PFSK-1 (cell line): ENCODE results near the gene SF3A1.

Source experiments
- FOXP2 ChIP-seq: optimal IDR thresholded peaks from 2 replicates; pipeline ENCODE3; 2011; ENCODE audit warnings: borderline replicate concordance, control low read depth, inconsistent platforms; ENCODE audit not compliant: insufficient read depth; ENCODE audit errors: extremely low read length, extremely low read depth
- POLR2AphosphoS5 ChIP-seq: IDR thresholded peaks from 2 replicates; pipeline ENCODE4 v1.6.1; 2012; ENCODE audit warnings: low read depth, mild to moderate bottlenecking, control low read depth, low read length, moderate library complexity
- REST ChIP-seq, 2 experiments: IDR thresholded peaks; 2 replicates each; pipeline versions ENCODE4 v1.6.1 to v1.8.0; 2011 to 2012; ENCODE audit warnings: low read depth in 2 of 2, low read length in 2 of 2, control low read depth in 1 of 2, inconsistent platforms in 1 of 2, mild to moderate bottlenecking in 1 of 2, moderate library complexity in 1 of 2; ENCODE audit not compliant: insufficient read depth in 1 of 2
- TAF1 ChIP-seq: IDR thresholded peaks from 2 replicates; pipeline ENCODE4 v1.6.1; 2012; ENCODE audit warnings: low read length, control low read depth, borderline replicate concordance; ENCODE audit not compliant: insufficient read depth

- TF ChIP-seq TAF1 (no peak), REST (IDR thresholded peaks at IDR 0.05; ENCODE audit: insufficient read depth in 1 of 2, low read depth in 2 of 2, low read length in 2 of 2) (no peak), POLR2AphosphoS5 (no peak), FOXP2 (no peak)
These were observed 59.3 kb downstream of the SF3A1 start for GRCh38 chr22:30297276-30297990.
